Measurements from ENCODE around the gene TTC29.
A peak's percentile ranks its signal among the peaks of the same experiment; 100 is the strongest.

The TTC29 gene, protein sequence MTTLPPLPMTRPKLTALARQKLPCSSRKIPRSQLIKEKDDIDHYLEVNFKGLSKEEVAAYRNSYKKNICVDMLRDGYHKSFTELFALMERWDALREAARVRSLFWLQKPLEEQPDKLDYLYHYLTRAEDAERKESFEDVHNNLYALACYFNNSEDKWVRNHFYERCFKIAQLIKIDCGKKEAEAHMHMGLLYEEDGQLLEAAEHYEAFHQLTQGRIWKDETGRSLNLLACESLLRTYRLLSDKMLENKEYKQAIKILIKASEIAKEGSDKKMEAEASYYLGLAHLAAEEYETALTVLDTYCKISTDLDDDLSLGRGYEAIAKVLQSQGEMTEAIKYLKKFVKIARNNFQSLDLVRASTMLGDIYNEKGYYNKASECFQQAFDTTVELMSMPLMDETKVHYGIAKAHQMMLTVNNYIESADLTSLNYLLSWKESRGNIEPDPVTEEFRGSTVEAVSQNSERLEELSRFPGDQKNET

DNA sequence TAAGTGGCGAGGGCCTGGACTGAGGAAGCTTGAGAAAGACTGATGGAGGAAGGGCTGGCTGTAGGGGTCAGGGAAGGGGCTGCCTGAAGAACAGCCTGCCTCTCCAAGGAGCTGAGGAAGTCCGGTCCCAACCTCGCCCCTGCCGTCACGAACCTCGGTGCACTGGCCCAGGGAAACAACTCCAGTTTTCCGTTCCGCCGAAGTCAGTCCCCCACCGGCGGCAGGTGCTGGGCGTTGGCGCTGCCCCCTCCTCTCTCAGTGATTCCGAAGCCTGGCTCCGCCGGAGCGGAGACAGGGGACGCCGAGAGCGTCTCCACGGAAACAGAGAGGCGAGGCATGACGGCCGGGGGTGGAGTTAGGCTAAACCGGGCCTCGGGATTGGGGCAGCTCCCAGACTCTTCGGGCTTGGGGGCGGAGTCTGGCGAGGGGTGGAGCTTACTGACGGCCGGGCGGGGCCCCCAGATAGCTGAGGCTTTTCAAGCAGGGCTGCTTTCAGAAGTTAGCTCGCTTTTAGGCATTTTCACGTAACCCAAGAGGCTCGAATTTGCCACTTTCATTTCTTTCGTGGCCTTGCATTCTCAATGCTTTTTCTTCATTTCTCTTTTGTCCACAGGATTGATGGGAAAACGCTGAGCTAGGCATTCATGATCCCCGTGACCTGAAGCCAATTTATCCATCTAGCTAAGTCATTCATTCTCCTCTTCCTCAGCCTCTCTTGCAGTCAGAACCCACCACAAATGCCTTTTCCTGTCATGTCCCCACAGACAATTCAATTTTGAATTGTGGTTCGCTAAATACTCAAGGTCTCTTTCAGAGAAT is at the start of gene TTC29:
TSS of gene TTC29 (minus strand) at position 309 of the 819 bp plus-strand sequence. CDS start 5,969 bp downstream, outside the sequence.
- DNase-seq (ENCODE audit: low read depth in 2 of 2), result peak; percentile 43 to 47

DNA sequence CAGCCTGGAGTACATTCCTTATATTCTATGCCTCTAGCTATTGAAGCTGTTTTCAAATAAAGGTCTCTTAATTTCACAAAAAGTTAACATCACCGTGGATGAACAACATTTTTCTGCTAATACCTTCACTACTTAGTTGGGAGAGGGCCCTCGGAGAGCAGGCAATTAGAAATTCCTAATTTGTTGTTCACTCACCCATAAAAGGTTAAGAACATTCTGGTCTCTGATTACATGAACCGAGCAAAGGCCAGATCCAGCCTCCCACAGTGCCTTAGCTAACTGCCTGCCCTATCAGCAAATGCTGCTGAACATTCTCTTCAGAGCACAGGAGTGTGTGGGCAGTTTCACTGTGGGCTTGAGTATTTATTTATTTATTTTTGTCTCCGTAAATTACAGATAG is 36.0 kb upstream of the TTC29 start:
- DNase-seq (ENCODE audit: low read depth in 2 of 2), result peak in 1 of 2 experiments; percentile 2

DNA sequence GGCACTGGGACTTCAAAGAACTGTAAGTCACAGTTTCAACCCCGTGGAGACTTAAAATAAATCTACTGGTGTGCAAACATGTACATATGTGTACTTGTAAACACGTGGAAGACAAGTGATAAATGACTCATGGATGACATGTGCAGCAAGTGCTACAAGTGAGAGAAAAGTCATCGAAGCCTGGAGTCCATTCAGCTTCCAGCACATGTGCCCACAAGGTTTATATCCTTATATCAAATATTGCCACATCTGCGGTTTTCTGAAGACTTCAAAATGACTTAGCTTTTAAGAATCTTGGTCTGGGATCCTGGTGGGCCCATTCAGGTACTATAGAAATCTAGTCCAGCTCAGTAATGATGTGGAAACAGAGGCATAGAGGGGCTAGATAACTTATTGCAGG is 33.0 kb upstream of the TTC29 start:
- no peak for DNase-seq (ENCODE audit: low read depth in 2 of 2)

DNA sequence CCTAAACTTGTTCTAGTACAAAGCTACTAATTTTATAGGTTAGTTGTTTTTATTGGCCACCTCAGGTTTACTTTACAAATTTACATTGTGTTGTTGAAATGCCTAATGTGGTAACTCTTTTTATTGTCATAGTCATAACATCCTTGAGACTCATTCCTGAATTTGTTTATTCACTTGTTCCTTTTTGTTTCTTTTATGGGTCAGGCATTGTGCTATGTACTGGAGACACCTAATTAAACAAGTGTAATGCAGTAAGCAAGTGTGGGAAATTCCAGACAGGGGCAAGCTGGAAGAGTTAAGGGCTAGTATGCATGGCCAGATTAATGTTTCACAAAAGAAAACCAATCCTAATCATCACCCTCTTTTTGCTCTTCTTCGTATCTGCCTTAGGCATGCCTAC is 30.5 kb upstream of the TTC29 start:
- no peak for DNase-seq (ENCODE audit: low read depth in 2 of 2)

DNA sequence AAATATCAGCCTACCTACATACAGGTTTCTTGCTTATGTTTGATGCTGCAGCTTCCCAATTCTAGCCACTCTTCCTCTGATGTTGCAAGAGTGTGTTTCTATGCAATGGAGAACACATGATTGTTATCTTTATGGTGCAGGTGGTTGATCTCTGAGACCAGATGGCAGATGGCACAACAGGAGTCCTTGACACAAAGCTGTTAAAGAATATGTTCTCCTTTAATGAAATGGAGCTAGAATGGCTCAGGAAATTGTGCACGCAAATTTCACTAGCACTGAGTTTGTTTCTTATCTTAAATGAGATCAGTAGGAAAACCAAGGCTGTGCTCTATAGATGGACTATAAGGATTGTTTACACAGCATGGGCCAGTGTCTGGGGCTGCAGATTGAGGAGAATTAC is 29.9 kb upstream of the TTC29 start:
- no peak for DNase-seq (ENCODE audit: low read depth in 2 of 2)

DNA sequence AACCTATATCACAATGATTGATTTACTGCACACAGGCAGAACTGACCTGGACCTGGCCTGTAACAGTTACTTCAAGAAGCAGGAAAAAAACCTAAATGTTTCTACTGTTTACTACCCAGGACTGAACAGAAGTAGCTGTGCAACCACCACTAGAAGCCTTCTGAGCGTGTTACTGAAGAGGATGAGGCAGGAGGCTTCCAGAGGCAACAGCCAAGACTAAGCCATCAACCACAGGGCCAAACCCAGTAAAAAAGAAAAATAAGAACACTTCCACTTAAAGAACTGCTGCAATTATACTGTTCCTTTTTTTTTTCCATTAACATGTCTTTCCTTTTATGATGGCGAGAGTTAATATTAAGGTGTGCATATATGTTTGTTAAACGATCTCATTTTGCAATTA is 29.4 kb upstream of the TTC29 start:
- no peak for DNase-seq (ENCODE audit: low read depth in 2 of 2)

DNA sequence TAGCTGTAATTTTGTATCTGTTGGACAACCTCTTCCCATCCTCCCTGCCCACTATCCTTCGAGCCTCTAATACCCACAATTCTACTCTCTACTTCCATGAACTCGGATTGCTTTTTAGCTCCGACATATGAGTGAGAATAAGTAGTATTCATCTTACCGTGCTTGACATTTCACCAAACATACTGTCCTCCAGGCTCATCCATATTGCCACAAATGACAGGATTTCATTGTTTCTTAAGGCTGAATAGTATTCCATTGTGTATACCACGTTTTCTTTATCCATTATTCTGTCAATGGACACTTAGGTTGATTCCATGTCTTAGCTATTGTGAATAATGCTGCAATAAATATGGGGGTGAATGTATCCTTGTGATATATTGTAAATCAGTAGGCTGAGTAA is 26.4 kb upstream of the TTC29 start:
- no peak for DNase-seq (ENCODE audit: low read depth in 2 of 2)

DNA sequence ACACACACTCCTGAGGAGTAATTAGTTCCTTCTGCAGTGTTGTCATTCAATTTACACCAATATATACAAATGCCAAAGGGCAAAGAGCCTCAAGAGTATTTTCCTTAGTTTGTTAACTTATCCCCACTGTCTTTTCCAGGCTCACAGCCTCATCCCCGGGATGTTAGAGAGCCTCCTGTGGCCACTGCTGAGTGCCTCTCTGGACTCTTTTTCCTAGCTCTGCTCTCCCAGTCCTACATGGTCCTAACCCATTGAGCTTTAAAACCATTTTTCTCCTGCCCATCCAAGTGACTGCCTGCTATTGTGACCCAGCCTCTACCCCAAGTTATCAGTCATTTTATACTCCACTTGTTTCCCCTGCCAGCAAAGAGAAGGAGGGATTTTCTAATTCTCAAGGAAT is 23.5 kb upstream of the TTC29 start:
- no peak for DNase-seq (ENCODE audit: low read depth in 2 of 2)

DNA sequence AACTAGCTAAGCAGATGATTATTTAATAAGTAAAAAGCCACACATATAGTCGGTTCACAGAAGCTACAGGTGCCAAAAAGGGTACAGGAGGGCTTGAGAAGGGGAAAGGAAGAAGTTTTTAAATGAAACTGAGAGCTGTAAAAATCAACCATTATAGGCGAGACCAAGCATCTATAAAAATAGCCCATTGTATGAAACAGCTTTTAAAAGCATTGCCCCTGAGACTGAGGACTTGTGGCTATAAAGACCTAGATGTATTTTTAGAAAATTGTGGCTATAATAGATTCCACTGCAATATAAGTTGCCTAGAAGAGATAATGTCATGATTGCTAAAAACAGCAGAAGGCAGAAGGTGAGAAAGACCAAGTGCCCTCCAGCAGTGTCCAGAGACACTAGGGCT is 15.0 kb upstream of the TTC29 start:
- no peak for DNase-seq (ENCODE audit: low read depth in 2 of 2)

DNA sequence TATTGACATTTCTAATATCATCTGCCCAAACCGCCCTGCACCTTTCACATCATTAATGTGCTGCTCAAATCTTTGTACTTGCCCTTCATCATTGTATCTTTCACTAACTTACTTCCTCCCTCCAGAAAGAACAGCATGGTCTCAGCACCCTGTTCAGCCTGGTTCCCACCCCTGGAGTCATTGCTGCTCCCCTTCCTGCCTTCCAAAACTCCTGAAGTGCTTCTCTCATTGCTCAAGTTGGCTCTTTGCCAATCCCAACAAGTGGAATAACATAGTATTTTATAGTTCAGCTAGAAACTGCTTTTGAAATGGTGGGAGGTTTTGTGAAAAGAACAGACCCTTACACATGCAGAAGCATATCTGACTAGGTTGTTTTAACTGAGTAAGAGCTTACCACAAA is 14.0 kb upstream of the TTC29 start:
- DNase-seq (ENCODE audit: low read depth in 2 of 2), result no peak

DNA sequence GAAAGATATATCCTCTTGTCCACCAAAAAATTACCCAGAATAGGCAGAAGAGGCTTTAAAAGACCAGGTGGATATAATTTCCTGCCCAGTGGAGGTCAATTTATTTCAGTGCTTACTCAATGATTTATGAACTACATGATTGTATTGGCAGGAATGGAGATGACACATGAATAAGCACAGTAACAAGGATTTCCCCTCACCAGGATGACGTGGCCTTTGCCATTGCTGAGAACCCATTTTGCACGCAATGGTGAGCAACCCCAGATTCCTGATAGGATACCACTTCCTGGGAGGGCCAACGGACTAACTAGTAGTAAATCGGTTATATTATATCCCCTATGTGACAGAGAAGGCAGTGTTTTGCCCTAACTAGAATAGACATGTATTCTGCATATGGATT is 11.6 kb upstream of the TTC29 start:
- peak; percentile 60 to 64 for DNase-seq (ENCODE audit: low read depth in 2 of 2)

DNA sequence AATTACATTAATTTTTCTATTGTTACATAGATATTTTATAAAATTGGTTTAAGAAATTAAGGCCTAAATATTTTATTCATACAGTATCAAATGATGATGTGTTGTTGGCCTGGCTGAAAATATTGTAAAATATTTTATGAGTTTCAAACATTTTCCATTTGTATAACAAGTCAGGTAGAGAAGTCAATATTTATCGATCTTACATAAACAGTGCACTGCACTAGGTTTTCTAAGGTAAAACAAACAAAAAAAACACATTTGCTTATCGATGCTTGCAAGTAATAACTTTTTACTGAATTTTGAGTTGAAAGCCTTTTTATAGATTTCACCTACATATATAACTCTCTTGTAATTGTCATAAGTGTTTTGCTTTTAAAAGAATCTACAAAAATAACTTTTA is 7.2 kb upstream of the TTC29 start:
- no peak for DNase-seq (ENCODE audit: low read depth in 2 of 2)

DNA sequence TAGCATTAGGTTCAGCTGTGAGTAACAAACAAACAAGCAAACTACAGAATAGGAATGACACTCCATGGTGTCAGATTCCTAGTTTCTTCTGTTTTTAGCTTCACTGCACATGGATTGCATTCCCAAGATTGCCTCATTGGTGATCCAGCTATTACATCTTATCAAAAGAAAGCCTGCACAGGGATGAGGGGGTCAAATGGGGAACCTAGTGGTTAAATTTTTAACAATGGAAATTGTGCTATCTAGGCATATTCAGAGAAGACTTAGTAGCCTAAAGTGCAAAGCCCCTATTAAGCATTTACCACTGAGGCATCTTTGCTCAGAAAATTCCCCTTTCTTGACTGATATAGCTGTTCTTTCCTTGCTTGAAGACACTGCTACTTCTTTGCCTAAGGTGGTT is 3.9 kb upstream of the TTC29 start:
- no peak for DNase-seq (ENCODE audit: low read depth in 2 of 2)

DNA sequence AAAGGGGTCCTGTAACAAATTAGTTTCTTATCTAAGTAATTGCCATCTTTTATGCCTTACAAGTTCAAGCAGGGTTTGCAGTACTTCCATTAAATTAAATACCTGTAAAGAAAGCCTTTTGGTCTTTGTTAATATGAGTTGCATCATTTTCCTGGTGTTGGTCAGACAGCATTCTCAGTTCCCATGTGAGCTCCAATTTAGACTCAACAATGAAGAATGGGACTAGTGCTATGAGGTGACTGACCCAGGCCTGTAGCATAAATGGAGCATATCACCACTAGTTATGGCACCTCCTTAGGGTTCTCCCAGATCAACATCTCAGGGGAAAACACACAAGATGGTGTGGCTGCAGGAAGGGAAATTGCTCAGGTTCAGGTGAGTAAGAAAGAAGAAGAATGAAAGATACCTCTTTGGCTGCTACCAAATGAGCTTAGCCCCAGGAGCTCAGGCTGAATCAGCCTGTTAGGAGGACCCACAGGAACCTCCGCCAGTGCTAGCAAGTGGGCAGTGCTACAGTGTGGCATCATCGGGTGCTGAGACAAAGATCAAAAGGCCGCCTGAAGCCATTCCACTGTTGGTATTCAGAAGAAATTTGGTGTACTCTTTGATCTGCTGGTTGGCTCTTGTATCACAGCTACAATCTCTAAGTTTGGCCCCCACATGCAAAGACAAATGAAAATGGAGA is 1.8 kb downstream of the TTC29 start:
- DNase-seq (ENCODE audit: low read depth in 2 of 2), result no peak

DNA sequence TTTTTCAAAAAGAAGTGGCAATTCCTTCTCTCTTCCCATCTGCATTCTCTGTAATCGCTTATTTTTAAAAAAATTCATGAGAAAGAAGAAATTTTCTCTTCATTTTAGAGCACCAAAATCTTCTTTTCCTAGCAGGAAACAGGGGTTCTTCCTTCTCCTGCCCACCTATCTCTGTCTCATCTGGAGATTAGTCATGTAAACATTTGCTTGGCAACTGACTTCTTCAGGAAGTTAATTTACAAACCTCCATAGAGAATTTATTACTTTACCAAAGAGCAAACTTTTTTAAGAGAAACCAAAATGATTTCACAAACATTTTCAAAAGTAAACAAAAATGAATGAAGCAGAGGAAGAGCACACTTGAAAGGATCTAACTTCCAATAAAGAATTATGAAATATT is 13.5 kb downstream of the TTC29 start:
- DNase-seq (ENCODE audit: low read depth in 2 of 2), result no peak

DNA sequence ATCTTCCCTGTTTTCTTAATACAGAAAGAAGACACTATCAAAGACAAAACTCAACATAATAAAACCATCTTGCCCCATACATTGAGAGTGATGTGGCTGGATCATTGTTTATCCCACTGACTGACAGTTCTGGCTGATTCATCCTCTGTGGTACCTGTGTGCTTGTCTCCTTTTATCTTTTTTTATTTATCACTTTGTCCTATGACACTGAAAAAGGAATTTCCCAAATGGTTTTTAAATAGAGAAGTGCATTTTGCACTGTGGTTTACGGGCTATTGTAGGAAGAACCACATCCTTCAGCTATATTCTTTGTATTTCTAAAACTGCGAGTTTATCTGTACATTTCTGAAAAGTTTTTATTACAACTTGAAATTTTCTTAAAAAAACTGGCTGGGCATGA is 15.0 kb downstream of the TTC29 start:
- no peak for DNase-seq (ENCODE audit: low read depth in 2 of 2)

DNA sequence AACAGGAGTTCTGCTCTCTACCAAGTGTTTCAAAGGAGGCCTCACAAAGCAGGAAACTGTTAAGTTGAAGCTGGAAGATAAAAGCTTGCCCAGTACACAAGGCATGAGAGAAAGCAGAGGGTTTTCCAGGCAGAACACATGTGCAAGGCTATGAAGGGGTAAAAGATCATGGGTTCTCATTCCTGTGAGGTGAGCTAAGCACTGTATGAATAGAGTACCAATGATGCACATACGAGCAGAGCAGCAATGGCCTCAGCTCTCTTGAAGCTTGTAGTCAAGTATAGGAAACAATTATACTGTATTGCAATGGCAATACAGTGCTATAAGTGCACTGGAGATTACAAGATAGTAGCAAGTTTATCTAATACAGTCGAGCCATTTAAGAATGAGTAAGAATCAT is 18.0 kb downstream of the TTC29 start:
- DNase-seq (ENCODE audit: low read depth in 2 of 2), result no peak

DNA sequence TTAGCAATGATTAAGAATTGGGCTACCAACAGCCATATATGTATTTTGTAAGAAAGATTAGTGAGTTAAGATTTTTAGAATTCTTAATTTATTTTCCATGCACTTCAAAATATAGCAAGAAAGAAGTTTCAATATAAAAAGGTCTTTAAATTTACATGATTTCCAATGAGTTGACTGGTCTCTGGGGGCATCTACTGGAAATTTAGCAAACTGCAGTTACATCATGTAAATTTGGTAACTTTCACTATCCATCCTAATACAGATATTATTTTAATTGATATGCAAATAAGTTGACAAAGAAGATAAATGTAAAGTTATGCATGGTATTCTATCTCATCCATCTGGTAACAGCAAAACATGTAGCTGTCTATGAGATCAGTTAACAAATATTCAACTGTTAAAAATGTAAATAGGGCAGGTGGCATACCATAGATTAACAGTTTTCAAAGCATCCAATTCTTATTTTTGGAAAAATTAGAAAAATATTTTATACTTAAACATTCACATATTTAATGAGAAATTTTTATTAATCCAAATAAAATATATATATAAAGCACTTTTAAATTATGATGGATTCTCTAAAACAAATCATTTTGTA is 29.1 kb downstream of the TTC29 start:
- peak; percentile 12 to 15 for DNase-seq (ENCODE audit: low read depth in 2 of 2)

DNA sequence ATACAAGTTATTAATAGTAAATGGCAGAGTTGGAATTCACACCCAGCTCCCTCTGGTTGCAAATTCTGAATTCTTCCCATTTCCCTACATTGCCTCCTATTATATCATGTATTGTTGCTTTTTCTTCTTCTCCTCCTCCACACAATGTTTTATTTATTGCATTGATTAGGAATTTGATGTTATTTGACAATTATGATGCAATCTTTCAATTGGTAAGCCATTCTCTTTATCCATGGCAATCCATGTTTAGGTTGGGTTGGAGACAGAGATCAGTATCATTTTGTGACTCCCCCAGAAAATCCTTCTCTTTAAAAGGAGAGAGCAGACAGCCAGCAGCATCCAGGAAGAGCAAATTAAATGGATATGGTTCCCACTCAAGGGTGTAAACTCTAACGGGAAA is 30.5 kb downstream of the TTC29 start:
- DNase-seq (ENCODE audit: low read depth in 2 of 2), result no peak

DNA sequence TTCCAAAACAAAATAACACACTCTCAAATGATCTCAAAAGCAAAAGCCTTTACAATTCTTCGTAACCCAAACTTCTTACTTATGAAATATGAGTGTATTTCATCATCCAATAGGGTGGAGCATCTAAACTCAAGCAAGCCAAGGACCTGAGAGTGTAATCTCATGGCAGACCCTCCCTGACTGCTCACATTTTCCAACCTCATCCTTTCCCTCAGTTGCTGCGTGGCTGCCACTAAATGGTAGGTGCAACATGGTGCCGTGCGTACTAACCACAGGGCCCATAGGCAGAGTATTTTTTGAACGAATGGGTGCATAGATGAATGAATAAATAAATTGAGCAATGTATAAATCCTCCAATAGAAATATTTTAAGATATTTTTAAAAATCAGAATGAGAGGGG is 45.4 kb downstream of the TTC29 start:
- no peak for DNase-seq (ENCODE audit: low read depth in 2 of 2)

DNA sequence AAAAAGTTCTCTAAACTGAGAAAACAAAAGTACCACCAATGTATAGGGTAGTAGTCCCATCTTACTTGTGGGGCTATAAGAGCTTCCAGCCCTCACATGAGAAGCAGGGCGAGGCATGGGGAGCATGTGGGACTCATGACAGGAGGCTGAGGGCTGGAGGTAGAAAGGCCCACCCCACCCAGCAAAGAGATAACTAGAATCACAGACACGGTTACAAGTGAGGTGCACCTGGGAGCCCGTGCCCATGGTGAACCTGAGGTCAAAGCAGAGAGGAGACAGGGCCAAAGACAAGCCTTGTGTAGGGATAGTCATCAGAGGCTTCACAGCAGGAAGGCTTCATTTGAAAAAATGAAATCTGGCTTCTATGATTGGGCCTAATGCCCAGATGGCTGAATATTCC is 55.4 kb downstream of the TTC29 start:
- no peak for DNase-seq (ENCODE audit: low read depth in 2 of 2)

DNA sequence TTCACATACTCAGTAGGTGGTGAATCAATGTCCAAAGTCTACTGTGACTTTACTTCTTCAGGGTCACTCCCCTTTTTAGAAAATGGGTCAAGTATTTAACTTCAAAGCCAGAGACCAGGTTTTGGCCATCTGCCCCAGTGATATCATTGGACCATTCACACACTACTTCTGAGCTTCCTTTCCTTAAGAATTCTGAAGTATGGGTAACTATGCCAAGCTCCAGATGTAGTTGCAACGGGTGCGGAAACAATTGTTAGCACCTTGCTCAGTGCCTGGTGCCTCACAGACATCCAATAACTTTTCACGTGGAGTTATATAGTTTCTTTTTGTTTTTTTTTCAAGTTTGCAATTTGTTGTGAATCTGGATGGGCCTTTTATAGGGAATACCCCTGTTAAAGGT is 62.6 kb downstream of the TTC29 start:
- no peak for DNase-seq (ENCODE audit: low read depth in 2 of 2)
